ENCODE measurements around the gene TEX26.

- TF ChIP-seq CTCF (IDR thresholded peaks at IDR 0.05) (no peak), POLR2A (IDR thresholded peaks at IDR 0.05) (no peak)
Observed at GRCh38 chr13:30928978-30929377, 3.5 kb upstream of the TEX26 start.

Data from adrenal gland (tissue), 5 donors.